HepG2 (cell line): ENCODE results near the gene ZNF223. TPM values are rescaled to one million over a fixed set of nuclear protein-coding genes. Genes with fewer than 3 reads are reported as not detected.
A peak's percentile ranks its signal among the peaks of the same experiment; 100 is the strongest.

Source experiments
- ATF3 ChIP-seq: sonication (generic); formaldehyde crosslinking; IDR thresholded peaks from 2 replicates; pipeline ENCODE4 v1.4.0; 2020; ENCODE audit warnings: missing genetic modification reagents
- ATM ChIP-seq: fragments of 450-650 bp; IDR thresholded peaks from 2 replicates; pipeline ENCODE4 v1.7.1; 2017; ENCODE audit warnings: mild to moderate bottlenecking, borderline replicate concordance
- GATAD2A ChIP-seq: IDR thresholded peaks from 2 replicates; pipeline ENCODE4 v1.6.1; 2016
- ISL2 ChIP-seq: sonication (generic); formaldehyde crosslinking; IDR thresholded peaks from 2 replicates; pipeline ENCODE4 v1.5.0; 2020; ENCODE audit warnings: missing genetic modification reagents
- KDM4B ChIP-seq: sonication (generic); formaldehyde crosslinking; IDR thresholded peaks from 2 replicates; pipeline ENCODE4 v1.4.0; 2020; ENCODE audit warnings: missing genetic modification reagents
- KDM5B ChIP-seq: sonication (generic); formaldehyde crosslinking; IDR thresholded peaks from 2 replicates; pipeline ENCODE4 v1.4.0; 2020; ENCODE audit warnings: missing genetic modification reagents, mild to moderate bottlenecking, borderline replicate concordance
- MAFG ChIP-seq: sonication (generic); formaldehyde crosslinking; IDR thresholded peaks from 2 replicates; pipeline ENCODE4 v1.5.1; 2020; ENCODE audit warnings: mild to moderate bottlenecking, missing genetic modification reagents
- PHF20 ChIP-seq: sonication (generic); formaldehyde crosslinking; IDR thresholded peaks from 2 replicates; pipeline ENCODE4 v1.5.0; 2020; ENCODE audit warnings: mild to moderate bottlenecking, missing genetic modification reagents
- POLR2A ChIP-seq, 2 experiments: IDR thresholded peaks; 2 replicates each; pipeline ENCODE4 v1.6.1; 2011; ENCODE audit warnings: low read depth in 2 of 2, low read length in 2 of 2, mild to moderate bottlenecking in 1 of 2, moderate library complexity in 1 of 2; ENCODE audit not compliant: insufficient read depth in 1 of 2
- POLR2G ChIP-seq: fragments of 200-400 bp; formaldehyde crosslinking; IDR thresholded peaks from 2 replicates; pipeline ENCODE4 v1.6.1; 2018; ENCODE audit warnings: mild to moderate bottlenecking, low read depth, low read length, moderate library complexity
- TFDP2 ChIP-seq: sonication (generic); formaldehyde crosslinking; IDR thresholded peaks from 2 replicates; pipeline ENCODE4 v1.4.0; 2020; ENCODE audit warnings: missing genetic modification reagents
- ZHX2 ChIP-seq, 2 experiments: sonication (generic) in 1 of 2; formaldehyde crosslinking in 1 of 2; IDR thresholded peaks; 2 replicates each; pipeline versions ENCODE4 v1.6.1 to v1.9.0; 2014 to 2022; ENCODE audit warnings: antibody characterized with exemption in 1 of 2, borderline replicate concordance in 1 of 2, inconsistent platforms in 1 of 2, low read depth in 1 of 2, missing genetic modification reagents in 1 of 2
- ZNF331 ChIP-seq: sonication (generic); formaldehyde crosslinking; IDR thresholded peaks from 2 replicates; pipeline ENCODE4 v1.4.0; 2020; ENCODE audit warnings: missing genetic modification reagents
- ZNF350 ChIP-seq: sonication (generic); formaldehyde crosslinking; IDR thresholded peaks from 2 replicates; pipeline ENCODE4 v1.4.0; 2020; ENCODE audit warnings: mild to moderate bottlenecking, low read depth, missing genetic modification reagents, borderline replicate concordance
- ZNF567 ChIP-seq: sonication (generic); formaldehyde crosslinking; IDR thresholded peaks from 2 replicates; pipeline ENCODE4 v1.8.1; 2023; ENCODE audit warnings: mild to moderate bottlenecking, missing genetic modification reagents, borderline replicate concordance
- ZNF597 ChIP-seq: sonication (generic); formaldehyde crosslinking; IDR thresholded peaks from 2 replicates; pipeline ENCODE4 v1.5.0; 2020; ENCODE audit warnings: missing genetic modification reagents
- ZNF709 ChIP-seq: sonication (generic); formaldehyde crosslinking; IDR thresholded peaks from 2 replicates; pipeline ENCODE4 v1.5.0; 2020; ENCODE audit warnings: mild to moderate bottlenecking, missing genetic modification reagents
- ZSCAN22 ChIP-seq: sonication (generic); formaldehyde crosslinking; IDR thresholded peaks from 2 replicates; pipeline ENCODE4 v1.4.0; 2020; ENCODE audit warnings: mild to moderate bottlenecking, missing genetic modification reagents
- polyA plus RNA-seq, 8 experiments: library from polyadenylated mRNA; depleted of rRNA in 3 of 8; stranded (reverse) in 7 of 8; unstranded in 1 of 8; fragments of >200 nt; fragmentation: Illumina TruSeq in 4 of 8; extraction: Trizol in 4 of 8; gene quantifications; 2 replicates each; pipeline versions ENCODE4 v1.2.1 to v1.2.3, GENCODE V29; 2011 to 2016; ENCODE audit warnings: low read depth in 4 of 8, missing spikeins in 1 of 8, mixed read lengths in 1 of 8; ENCODE audit not compliant: insufficient read depth in 1 of 8
- total RNA-seq, 5 experiments: library from RNA; depleted of rRNA; stranded (reverse); fragments of >200 nt; fragmentation: Illumina TruSeq; extraction: Trizol; gene quantifications; 2 replicates each; pipeline ENCODE4 v1.2.3, GENCODE V29; 2016; ENCODE audit warnings: low read depth in 1 of 5

The ZNF223 gene
- total and polyA plus RNA-seq, 2 of the 13 experiments (the other 11 are each of a cell fraction or from before 2014, with no cell fraction given), result 2.0 to 4.8 TPM

- peak; percentile 66; the same call in 1 of the 2 replicates for TF ChIP-seq TFDP2 (CRISPR knock-in tag)
- TF ChIP-seq PHF20 (CRISPR knock-in tag), result peak; percentile 79
- no peak for TF ChIP-seq ZNF567 (CRISPR knock-in tag)
- TF ChIP-seq ATM, result no peak
- no peak for TF ChIP-seq ZHX2 (IDR thresholded peaks at IDR 0.05; ENCODE audit: low read depth)
- TF ChIP-seq ZHX2 (CRISPR knock-in tag; IDR thresholded peaks at IDR 0.05; ENCODE audit: borderline replicate concordance), result peak; percentile 36; the same call in 1 of the 2 replicates
- peak; percentile 75 for TF ChIP-seq POLR2G
- no peak for TF ChIP-seq ZNF597 (CRISPR knock-in tag)
- TF ChIP-seq MAFG (CRISPR knock-in tag), result no peak
- peak; percentile 62 to 80 for TF ChIP-seq POLR2A (IDR thresholded peaks at IDR 0.05; ENCODE audit: insufficient read depth in 1 of 2, low read depth in 2 of 2, low read length in 2 of 2)
- TF ChIP-seq ZNF709 (CRISPR knock-in tag), result no peak
- no peak for TF ChIP-seq ZSCAN22 (CRISPR knock-in tag)
- TF ChIP-seq KDM4B (CRISPR knock-in tag), result no peak
- TF ChIP-seq KDM5B (CRISPR knock-in tag), result peak; percentile 59; the same call in 1 of the 2 replicates
- TF ChIP-seq GATAD2A (CRISPR knock-in tag), result peak; percentile 73
- TF ChIP-seq ATF3 (CRISPR knock-in tag), result no peak
- peak; percentile 26; the same call in 1 of the 2 replicates for TF ChIP-seq ZNF350 (CRISPR knock-in tag)
- TF ChIP-seq ISL2, result peak; percentile 28; the same call in 1 of the 2 replicates
- TF ChIP-seq ZNF331, result peak; percentile 70; the same call in 1 of the 2 replicates
Measured at GRCh38 chr19:44093931-44094765, 42.3 kb downstream of the ZNF223 start, which contains the start of gene ZNF224 (continued).
